Measurements from ENCODE around the gene COA1. TPM values are rescaled to one million over a fixed set of nuclear protein-coding genes. Genes with fewer than 3 reads are reported as not detected.

COA1 gene
- total RNA-seq, 6 donors from 2014 or later: 37.5 to 65.9 (median 44.9) TPM

- 86 to 89% methylated on average over 2 of the region's 2 CpGs for WGBS, 2 donors
- Histone ChIP-seq H3K4me1 (peaks cover 9 to 31% (median 13%) of the 10 kb centered on the region in 4 donors), H3K9me3 (no peaks in the 10 kb centered on the region), H3K4me3 (no peak overlapping the region), H3K36me3 (peaks cover 2 to 49% (median 16%) of the 10 kb centered on the region in 4 donors), H3K27ac (peak overlapping the region in 1 of 4 donors; percentile 67), H3K27me3 (no peaks in the 10 kb centered on the region)
- no peak for TF ChIP-seq POLR2A (IDR thresholded peaks at IDR 0.05)
- no peak for TF ChIP-seq POLR2AphosphoS5 (IDR thresholded peaks at IDR 0.05)
- TF ChIP-seq EP300 (IDR thresholded peaks at IDR 0.05): no peak
- TF ChIP-seq CTCF (IDR thresholded peaks at IDR 0.05): no peak
- ATAC-seq (ENCODE audit: low FRiP score in 2 of 2) (no peak), DNase-seq (no peak)
Observed at GRCh38 chr7:43624156-43624555, 105.2 kb downstream of the COA1 start.

DNA sequence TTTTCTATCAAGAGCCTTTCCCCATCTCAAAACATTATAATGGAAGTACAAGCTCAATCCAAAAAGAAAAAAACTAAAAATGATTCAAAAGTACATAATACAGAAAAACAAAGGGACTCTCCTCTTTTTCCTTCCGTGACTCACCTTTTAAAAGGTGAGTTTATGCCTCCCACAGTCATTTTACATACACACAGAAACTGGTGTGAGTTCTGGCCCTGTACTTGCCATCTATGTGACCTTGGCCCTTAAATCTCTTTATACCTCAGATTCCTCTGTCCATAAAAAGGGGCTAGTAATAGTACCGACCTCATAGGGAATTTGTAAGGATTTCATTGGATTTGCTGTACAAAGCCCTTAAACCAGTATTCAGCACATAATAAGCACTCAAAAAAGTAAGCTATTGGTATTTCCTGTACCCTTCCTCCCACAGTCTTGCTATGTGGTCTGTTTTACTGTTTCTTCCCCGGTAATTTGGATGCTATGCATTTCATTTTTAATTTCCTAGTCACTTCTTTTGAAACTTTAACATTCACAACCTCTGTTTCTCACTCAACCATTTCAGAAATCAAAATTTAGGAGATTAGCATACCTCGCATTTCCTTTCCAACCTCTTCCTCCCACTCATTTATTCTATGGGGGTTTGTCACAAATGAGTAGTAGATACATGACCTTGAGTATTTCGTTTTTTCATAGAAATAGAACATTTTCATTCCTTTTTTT lies 107.4 kb downstream of the COA1 start:
- Histone ChIP-seq H3K9me3 (no peaks in the 10 kb centered on the region), H3K36me3 (peaks cover 2 to 61% (median 18%) of the 10 kb centered on the region in 4 donors), H3K4me1 (peaks cover 9 to 28% (median 10%) of the 10 kb centered on the region in 4 donors), H3K27me3 (no peaks in the 10 kb centered on the region), H3K4me3 (no peak overlapping the region), H3K27ac (no peak overlapping the region)
- WGBS, 2 donors: 85 to 86% methylated on average over 5 of the region's 5 CpGs
- no peak for ATAC-seq (ENCODE audit: low FRiP score in 2 of 2)
- no peak for TF ChIP-seq EP300 (IDR thresholded peaks at IDR 0.05)
- TF ChIP-seq POLR2AphosphoS5 (IDR thresholded peaks at IDR 0.05): no peak
- no peak for TF ChIP-seq CTCF (IDR thresholded peaks at IDR 0.05)
- TF ChIP-seq POLR2A (IDR thresholded peaks at IDR 0.05): no peak
- no peak for DNase-seq

- H3K36me3 ChIP-seq: peaks cover 2 to 46% (median 11%) of the 10 kb centered on the region in 4 donors
Observed at GRCh38 chr7:43619213-43620012, 109.9 kb downstream of the COA1 start.

DNA sequence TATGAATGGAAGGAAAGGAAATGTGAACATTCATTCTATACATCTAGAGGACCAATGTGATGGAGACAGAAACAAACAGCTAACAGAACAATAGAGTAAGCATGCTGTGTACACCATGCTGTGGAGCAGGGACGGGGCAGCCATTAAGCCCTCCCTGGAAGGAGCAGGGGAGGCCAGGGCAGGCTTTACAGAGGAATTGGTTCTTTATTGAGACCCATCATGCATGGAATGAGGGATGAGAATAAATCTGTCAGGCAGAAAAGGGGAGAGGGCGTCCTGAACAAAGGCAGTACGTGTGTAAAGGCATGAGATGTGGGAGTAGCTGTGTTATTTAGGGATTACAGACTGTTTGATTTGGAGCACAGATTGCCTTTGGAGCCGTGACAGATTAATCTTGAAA lies 111.2 kb downstream of the COA1 start:
- Histone ChIP-seq H3K4me3 (no peak overlapping the region), H3K36me3 (peaks cover 0 to 36% (median 7%) of the 10 kb centered on the region in 4 donors), H3K27me3 (no peaks in the 10 kb centered on the region), H3K4me1 (peaks cover 0 to 13% (median 5%) of the 10 kb centered on the region in 4 donors), H3K27ac (no peak overlapping the region), H3K9me3 (no peaks in the 10 kb centered on the region)
- no peak for DNase-seq
- WGBS, 2 donors: 68 to 80% methylated on average over 4 of the region's 4 CpGs
- TF ChIP-seq CTCF (IDR thresholded peaks at IDR 0.05) (no peak), EP300 (IDR thresholded peaks at IDR 0.05) (no peak), POLR2A (IDR thresholded peaks at IDR 0.05) (no peak), POLR2AphosphoS5 (IDR thresholded peaks at IDR 0.05) (no peak)
- no peak for ATAC-seq (ENCODE audit: low FRiP score in 2 of 2)

More at GRCh38 chr7:43619213-43620012, 109.9 kb downstream of the COA1 start:
- Histone ChIP-seq H3K27me3 (no peaks in the 10 kb centered on the region), H3K4me3 (no peak overlapping the region), H3K4me1 (peaks cover 0 to 13% (median 8%) of the 10 kb centered on the region in 4 donors), H3K27ac (no peak overlapping the region), H3K9me3 (no peaks in the 10 kb centered on the region)
- TF ChIP-seq POLR2AphosphoS5 (IDR thresholded peaks at IDR 0.05) (no peak), CTCF (IDR thresholded peaks at IDR 0.05) (no peak), EP300 (IDR thresholded peaks at IDR 0.05) (no peak), POLR2A (IDR thresholded peaks at IDR 0.05) (no peak)
- DNase-seq: no peak
- ATAC-seq (ENCODE audit: low FRiP score in 2 of 2): no peak
- 87 to 91% methylated on average over 4 of the region's 4 CpGs for WGBS, 2 donors

Data from upper lobe of left lung (tissue), 6 donors.